K562 (cell line): ENCODE results near the gene PAPSS2.

Experiments used
- CHD2 ChIP-seq: IDR thresholded peaks from 2 replicates; pipeline ENCODE4 v1.6.1; 2011; ENCODE audit warnings: low read depth, low read length
- FOXJ2 ChIP-seq: fragments of 200-800 bp; sonication (Bioruptor generic); IDR thresholded peaks from 2 replicates; pipeline ENCODE4 v1.6.1; 2016; ENCODE audit warnings: missing genetic modification characterization, missing compliant biosample characterization
- FOXM1 ChIP-seq, 2 experiments: fragments of 450-650 bp in 1 of 2; sonication (generic) in 1 of 2; formaldehyde crosslinking in 1 of 2; IDR thresholded peaks; 2 replicates each; pipeline versions ENCODE4 v1.6.1 to v1.9.0; 2017 to 2022; ENCODE audit warnings: low read depth in 2 of 2, mild to moderate bottlenecking in 2 of 2, missing genetic modification reagents in 1 of 2, moderate library complexity in 1 of 2
- HOMEZ ChIP-seq: fragments of 250-450 bp; sonication (Bioruptor Pico); IDR thresholded peaks from 2 replicates; pipeline ENCODE4 v1.4.0; 2020; ENCODE audit warnings: mild to moderate bottlenecking, moderate library complexity
- JUND ChIP-seq, 2 experiments: IDR thresholded peaks; 2 replicates in 1 of 2; 3 replicates in 1 of 2; pipeline ENCODE4 v1.6.1; 2011; ENCODE audit warnings: borderline replicate concordance in 2 of 2, low read depth in 2 of 2, low read length in 2 of 2, improper control_type of control experiment in 1 of 2, missing biosample characterization in 1 of 2, missing genetic modification characterization in 1 of 2, missing genetic modification reagents in 1 of 2
- KDM5B ChIP-seq: fragments of 200-600 bp; sonication (generic); IDR thresholded peaks from 2 replicates; pipeline ENCODE4 v1.6.1; 2012; ENCODE audit warnings: low read depth, mild to moderate bottlenecking, moderate library complexity, low read length, control low read depth, inconsistent platforms; ENCODE audit not compliant: insufficient replicate concordance
- MAFK ChIP-seq: IDR thresholded peaks from 2 replicates; pipeline ENCODE4 v1.6.1; 2011; ENCODE audit warnings: low read length, improper control_type of control experiment
- NFIC ChIP-seq: fragments of 450-650 bp; IDR thresholded peaks from 2 replicates; pipeline ENCODE4 v1.6.1; 2017; ENCODE audit warnings: mild to moderate bottlenecking, inconsistent platforms
- NR1H2 ChIP-seq: sonication (generic); formaldehyde crosslinking; IDR thresholded peaks from 2 replicates; pipeline ENCODE4 v1.4.0; 2020; ENCODE audit warnings: mild to moderate bottlenecking, missing genetic modification reagents
- PHB2 ChIP-seq: fragments of 450-650 bp; IDR thresholded peaks from 2 replicates; pipeline ENCODE4 v1.6.1; 2017; ENCODE audit warnings: low read depth
- TF ChIP-seq, protein P1 (sequence below): fragments of 200-600 bp; sonication (generic); IDR thresholded peaks from one replicate; pipeline ENCODE4 v1.6.1; 2012; ENCODE audit warnings: mild to moderate bottlenecking, low read depth, low read length, inconsistent platforms
- TF ChIP-seq, protein P2 (sequence below): fragments of 250-450 bp; sonication (Bioruptor Pico); IDR thresholded peaks from 2 replicates; pipeline ENCODE4 v1.9.0; 2021; ENCODE audit warnings: mild to moderate bottlenecking, inconsistent platforms
- TF ChIP-seq, protein P3 (sequence below), 3 experiments: IDR thresholded peaks in 2 of 3; conservative IDR thresholded peaks in 1 of 3; 2 replicates each; pipeline ENCODE4 v1.5.1; 2011 to 2012; ENCODE audit warnings: low read length in 3 of 3, mild to moderate bottlenecking in 3 of 3, control low read depth in 2 of 3, improper control_type of control experiment in 1 of 3, inconsistent platforms in 1 of 3, low read depth in 1 of 3, mixed read lengths in 1 of 3, moderate library complexity in 1 of 3; ENCODE audit not compliant: insufficient read depth in 2 of 3
- TF ChIP-seq, protein P4 (sequence below): sonication (generic); formaldehyde crosslinking; IDR thresholded peaks from 2 replicates; pipeline ENCODE4 v1.8.0; 2022; ENCODE audit warnings: mild to moderate bottlenecking, missing genetic modification reagents, borderline replicate concordance

- TF ChIP-seq JUND (IDR thresholded peaks at IDR 0.05; ENCODE audit: borderline replicate concordance, low read depth, low read length) (no peak), JUND (tag; IDR thresholded peaks at IDR 0.05; ENCODE audit: borderline replicate concordance, low read depth, low read length) (no peak), FOXM1 (IDR thresholded peaks at IDR 0.05; ENCODE audit: low read depth) (no peak), FOXM1 (CRISPR knock-in tag; IDR thresholded peaks at IDR 0.05; ENCODE audit: low read depth) (no peak), NR1H2 (CRISPR knock-in tag) (no peak), HOMEZ (no peak), KDM5B (no peak), PHB2 (no peak), NFIC (no peak), MAFK (no peak), CHD2 (no peak), FOXJ2 (tag) (no peak)
- TF ChIP-seq, protein P1, sequence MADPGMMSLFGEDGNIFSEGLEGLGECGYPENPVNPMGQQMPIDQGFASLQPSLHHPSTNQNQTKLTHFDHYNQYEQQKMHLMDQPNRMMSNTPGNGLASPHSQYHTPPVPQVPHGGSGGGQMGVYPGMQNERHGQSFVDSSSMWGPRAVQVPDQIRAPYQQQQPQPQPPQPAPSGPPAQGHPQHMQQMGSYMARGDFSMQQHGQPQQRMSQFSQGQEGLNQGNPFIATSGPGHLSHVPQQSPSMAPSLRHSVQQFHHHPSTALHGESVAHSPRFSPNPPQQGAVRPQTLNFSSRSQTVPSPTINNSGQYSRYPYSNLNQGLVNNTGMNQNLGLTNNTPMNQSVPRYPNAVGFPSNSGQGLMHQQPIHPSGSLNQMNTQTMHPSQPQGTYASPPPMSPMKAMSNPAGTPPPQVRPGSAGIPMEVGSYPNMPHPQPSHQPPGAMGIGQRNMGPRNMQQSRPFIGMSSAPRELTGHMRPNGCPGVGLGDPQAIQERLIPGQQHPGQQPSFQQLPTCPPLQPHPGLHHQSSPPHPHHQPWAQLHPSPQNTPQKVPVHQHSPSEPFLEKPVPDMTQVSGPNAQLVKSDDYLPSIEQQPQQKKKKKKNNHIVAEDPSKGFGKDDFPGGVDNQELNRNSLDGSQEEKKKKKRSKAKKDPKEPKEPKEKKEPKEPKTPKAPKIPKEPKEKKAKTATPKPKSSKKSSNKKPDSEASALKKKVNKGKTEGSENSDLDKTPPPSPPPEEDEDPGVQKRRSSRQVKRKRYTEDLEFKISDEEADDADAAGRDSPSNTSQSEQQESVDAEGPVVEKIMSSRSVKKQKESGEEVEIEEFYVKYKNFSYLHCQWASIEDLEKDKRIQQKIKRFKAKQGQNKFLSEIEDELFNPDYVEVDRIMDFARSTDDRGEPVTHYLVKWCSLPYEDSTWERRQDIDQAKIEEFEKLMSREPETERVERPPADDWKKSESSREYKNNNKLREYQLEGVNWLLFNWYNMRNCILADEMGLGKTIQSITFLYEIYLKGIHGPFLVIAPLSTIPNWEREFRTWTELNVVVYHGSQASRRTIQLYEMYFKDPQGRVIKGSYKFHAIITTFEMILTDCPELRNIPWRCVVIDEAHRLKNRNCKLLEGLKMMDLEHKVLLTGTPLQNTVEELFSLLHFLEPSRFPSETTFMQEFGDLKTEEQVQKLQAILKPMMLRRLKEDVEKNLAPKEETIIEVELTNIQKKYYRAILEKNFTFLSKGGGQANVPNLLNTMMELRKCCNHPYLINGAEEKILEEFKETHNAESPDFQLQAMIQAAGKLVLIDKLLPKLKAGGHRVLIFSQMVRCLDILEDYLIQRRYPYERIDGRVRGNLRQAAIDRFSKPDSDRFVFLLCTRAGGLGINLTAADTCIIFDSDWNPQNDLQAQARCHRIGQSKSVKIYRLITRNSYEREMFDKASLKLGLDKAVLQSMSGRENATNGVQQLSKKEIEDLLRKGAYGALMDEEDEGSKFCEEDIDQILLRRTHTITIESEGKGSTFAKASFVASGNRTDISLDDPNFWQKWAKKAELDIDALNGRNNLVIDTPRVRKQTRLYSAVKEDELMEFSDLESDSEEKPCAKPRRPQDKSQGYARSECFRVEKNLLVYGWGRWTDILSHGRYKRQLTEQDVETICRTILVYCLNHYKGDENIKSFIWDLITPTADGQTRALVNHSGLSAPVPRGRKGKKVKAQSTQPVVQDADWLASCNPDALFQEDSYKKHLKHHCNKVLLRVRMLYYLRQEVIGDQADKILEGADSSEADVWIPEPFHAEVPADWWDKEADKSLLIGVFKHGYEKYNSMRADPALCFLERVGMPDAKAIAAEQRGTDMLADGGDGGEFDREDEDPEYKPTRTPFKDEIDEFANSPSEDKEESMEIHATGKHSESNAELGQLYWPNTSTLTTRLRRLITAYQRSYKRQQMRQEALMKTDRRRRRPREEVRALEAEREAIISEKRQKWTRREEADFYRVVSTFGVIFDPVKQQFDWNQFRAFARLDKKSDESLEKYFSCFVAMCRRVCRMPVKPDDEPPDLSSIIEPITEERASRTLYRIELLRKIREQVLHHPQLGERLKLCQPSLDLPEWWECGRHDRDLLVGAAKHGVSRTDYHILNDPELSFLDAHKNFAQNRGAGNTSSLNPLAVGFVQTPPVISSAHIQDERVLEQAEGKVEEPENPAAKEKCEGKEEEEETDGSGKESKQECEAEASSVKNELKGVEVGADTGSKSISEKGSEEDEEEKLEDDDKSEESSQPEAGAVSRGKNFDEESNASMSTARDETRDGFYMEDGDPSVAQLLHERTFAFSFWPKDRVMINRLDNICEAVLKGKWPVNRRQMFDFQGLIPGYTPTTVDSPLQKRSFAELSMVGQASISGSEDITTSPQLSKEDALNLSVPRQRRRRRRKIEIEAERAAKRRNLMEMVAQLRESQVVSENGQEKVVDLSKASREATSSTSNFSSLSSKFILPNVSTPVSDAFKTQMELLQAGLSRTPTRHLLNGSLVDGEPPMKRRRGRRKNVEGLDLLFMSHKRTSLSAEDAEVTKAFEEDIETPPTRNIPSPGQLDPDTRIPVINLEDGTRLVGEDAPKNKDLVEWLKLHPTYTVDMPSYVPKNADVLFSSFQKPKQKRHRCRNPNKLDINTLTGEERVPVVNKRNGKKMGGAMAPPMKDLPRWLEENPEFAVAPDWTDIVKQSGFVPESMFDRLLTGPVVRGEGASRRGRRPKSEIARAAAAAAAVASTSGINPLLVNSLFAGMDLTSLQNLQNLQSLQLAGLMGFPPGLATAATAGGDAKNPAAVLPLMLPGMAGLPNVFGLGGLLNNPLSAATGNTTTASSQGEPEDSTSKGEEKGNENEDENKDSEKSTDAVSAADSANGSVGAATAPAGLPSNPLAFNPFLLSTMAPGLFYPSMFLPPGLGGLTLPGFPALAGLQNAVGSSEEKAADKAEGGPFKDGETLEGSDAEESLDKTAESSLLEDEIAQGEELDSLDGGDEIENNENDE: no peak
- TF ChIP-seq, protein P2, sequence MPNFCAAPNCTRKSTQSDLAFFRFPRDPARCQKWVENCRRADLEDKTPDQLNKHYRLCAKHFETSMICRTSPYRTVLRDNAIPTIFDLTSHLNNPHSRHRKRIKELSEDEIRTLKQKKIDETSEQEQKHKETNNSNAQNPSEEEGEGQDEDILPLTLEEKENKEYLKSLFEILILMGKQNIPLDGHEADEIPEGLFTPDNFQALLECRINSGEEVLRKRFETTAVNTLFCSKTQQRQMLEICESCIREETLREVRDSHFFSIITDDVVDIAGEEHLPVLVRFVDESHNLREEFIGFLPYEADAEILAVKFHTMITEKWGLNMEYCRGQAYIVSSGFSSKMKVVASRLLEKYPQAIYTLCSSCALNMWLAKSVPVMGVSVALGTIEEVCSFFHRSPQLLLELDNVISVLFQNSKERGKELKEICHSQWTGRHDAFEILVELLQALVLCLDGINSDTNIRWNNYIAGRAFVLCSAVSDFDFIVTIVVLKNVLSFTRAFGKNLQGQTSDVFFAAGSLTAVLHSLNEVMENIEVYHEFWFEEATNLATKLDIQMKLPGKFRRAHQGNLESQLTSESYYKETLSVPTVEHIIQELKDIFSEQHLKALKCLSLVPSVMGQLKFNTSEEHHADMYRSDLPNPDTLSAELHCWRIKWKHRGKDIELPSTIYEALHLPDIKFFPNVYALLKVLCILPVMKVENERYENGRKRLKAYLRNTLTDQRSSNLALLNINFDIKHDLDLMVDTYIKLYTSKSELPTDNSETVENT (CRISPR knock-in tag): no peak
- TF ChIP-seq, protein P3, sequence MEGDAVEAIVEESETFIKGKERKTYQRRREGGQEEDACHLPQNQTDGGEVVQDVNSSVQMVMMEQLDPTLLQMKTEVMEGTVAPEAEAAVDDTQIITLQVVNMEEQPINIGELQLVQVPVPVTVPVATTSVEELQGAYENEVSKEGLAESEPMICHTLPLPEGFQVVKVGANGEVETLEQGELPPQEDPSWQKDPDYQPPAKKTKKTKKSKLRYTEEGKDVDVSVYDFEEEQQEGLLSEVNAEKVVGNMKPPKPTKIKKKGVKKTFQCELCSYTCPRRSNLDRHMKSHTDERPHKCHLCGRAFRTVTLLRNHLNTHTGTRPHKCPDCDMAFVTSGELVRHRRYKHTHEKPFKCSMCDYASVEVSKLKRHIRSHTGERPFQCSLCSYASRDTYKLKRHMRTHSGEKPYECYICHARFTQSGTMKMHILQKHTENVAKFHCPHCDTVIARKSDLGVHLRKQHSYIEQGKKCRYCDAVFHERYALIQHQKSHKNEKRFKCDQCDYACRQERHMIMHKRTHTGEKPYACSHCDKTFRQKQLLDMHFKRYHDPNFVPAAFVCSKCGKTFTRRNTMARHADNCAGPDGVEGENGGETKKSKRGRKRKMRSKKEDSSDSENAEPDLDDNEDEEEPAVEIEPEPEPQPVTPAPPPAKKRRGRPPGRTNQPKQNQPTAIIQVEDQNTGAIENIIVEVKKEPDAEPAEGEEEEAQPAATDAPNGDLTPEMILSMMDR (IDR thresholded peaks at IDR 0.05 in 2 of 3, conservative IDR thresholded peaks at IDR 0.05 in 1 of 3; ENCODE audit: insufficient read depth in 2 of 3, low read depth in 1 of 3, low read length in 3 of 3): no peak
- TF ChIP-seq, protein P4, sequence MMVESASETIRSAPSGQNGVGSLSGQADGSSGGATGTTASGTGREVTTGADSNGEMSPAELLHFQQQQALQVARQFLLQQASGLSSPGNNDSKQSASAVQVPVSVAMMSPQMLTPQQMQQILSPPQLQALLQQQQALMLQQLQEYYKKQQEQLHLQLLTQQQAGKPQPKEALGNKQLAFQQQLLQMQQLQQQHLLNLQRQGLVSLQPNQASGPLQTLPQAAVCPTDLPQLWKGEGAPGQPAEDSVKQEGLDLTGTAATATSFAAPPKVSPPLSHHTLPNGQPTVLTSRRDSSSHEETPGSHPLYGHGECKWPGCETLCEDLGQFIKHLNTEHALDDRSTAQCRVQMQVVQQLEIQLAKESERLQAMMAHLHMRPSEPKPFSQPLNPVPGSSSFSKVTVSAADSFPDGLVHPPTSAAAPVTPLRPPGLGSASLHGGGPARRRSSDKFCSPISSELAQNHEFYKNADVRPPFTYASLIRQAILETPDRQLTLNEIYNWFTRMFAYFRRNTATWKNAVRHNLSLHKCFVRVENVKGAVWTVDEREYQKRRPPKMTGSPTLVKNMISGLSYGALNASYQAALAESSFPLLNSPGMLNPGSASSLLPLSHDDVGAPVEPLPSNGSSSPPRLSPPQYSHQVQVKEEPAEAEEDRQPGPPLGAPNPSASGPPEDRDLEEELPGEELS (CRISPR knock-in tag): no peak
Measured at GRCh38 chr10:87612115-87612514, 47.6 kb upstream of the PAPSS2 start.
